NCI-H2196 (cell line): ENCODE measurements around the gene MGAT5.

ENCODE experiments used
- DNase-seq: peaks from one replicate; lab custom pipeline; 2025; ENCODE audit not compliant: unreplicated experiment; lab: John Stamatoyannopoulos, UW

MGAT5 gene

DNA sequence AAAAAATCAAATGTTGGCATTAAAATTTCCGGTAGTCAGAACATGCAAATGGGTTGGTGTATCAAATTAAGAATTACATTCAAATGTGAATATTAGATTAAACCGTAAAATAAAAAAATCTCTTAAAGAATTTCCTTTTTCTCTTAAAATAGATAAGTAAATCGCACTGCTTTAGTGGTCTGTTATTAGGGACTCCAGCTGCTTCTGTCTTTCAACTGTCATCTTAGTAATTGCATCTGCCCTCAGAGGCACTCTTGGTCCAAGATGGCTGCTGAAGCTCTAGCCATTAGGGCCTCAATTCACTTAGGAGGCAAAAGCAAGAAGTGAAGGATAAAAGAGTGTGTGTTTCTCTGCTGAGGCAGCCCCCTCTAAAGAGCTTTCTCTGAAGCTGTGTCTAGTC lies 132.4 kb downstream of the MGAT5 start:
- no peak for DNase-seq

DNA sequence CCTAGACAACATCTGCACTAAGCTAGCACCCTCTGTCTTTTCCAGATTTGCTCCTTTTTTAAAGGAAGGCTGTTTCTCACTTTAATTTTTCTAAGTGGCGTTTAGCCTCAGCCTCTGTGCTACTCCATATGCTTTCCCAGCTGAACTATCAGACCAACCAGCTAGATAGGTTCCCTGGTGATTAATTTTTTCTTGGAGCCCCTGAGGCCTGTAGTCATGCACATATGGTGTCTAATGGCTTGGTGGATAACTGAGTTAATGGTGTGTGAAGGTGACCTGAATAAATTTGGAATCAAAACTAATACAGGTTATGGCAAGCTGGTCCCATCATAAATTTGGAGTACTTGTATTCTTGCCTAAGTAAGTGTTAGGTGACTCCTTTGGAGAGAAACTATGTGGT lies 135.5 kb downstream of the MGAT5 start:
- no peak for DNase-seq

DNA sequence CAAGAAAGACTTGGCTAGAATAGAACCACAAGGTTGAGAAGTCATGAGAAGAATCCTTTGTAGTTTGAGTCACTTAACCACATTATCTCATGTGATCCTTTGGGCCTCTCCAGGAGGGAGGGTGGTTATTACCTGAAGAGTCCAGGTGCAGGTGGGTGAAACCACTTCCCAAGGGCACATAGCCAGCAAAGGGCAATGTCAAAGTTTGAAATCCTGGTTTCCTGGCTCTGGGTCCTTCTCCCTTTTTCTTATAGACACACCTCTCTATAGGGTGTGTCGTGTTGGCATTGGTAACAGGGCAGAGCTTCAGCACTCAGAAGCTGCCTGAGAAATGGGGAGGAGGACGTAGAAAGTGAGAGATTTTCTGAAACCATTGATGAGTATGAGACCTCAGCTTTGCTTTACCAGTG lies 137.9 kb downstream of the MGAT5 start:
- peak; percentile 59 for DNase-seq

DNA sequence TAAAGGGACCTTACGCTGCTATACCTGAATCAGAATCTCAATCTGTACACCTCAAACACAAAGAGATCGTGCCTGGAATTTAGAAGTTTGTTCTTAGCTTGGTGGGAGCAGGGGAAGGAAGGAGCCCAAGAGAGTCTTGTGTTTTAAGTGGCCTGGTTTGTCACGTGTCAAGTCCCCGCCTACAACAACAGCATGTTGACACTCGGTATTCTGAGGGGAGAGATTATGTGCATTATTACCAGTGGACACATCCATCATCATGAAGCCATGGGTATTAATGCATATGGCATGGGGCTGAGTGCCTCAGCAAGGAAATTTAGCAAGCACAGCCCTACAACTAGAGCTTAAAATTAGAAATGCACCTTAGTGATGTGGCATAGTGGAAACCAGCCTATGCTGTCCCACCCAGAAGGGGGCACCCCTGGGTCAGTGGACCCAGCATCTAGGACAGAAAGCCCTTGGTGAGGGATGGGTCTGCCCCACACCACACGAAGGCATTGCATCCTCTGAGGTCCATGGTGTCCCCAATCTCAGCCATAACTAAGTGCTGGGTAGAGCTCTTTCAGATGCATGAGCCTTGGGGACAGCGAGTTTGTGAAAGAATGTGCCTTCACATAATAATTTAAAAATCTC lies 138.7 kb downstream of the MGAT5 start:
- DNase-seq, result no peak

DNA sequence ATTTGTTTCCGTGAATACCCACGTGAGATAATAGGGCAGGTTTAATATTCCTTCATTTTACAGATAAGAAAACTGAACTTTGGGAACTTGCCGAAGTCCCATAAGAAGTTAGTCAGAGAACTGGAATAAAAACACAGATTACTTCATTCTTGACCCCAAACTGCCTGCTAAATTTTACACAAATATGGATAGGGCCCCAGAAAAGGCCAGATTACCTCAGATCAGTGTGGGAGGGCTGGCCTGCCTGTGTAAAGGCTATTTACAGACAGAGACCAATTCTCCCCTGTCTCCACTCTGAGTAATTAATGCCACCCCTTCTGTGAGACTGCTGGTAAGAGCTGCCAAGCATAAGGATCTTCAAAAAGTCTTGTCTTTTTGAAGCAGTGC lies 139.2 kb downstream of the MGAT5 start:
- DNase-seq, result no peak

DNA sequence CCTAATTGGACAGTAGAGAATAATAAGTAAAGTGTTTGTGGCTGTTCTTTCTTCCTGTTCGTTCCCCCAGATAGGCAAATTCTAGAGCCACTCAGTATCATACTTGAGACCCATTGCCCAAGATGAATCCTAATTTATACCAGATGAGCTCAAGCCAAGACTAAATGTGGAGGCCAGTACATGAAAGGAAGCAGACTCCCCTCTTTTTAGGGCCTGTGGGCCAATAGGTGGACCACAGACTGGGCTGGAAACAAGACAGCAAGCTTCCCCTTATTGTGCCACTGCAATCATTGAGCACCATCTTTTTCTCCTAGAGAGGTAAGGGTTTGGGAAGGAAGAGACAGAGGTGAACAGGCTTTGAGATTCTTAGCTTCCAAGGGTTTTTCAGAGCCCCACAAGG lies 141.9 kb downstream of the MGAT5 start:
- DNase-seq, result no peak

DNA sequence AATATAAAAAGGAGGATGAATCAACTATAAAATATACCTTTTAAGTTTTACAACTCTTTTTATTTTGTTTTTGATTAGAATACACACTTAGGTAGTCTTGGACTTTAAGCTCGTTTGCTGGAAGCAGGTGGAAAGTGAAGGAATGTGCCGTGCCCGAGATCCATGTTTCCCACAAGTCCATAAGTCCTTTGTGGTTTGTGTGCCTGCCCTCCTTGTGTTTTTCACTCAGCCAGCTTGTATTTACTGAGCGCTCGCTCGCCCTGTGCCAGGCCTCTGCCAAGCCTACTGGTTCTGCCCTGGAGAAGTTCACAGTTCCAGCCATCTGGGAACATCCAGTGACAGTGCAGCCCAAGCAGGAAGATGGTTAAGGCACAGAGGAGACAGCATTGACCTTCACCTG lies 142.6 kb downstream of the MGAT5 start:
- no peak for DNase-seq

DNA sequence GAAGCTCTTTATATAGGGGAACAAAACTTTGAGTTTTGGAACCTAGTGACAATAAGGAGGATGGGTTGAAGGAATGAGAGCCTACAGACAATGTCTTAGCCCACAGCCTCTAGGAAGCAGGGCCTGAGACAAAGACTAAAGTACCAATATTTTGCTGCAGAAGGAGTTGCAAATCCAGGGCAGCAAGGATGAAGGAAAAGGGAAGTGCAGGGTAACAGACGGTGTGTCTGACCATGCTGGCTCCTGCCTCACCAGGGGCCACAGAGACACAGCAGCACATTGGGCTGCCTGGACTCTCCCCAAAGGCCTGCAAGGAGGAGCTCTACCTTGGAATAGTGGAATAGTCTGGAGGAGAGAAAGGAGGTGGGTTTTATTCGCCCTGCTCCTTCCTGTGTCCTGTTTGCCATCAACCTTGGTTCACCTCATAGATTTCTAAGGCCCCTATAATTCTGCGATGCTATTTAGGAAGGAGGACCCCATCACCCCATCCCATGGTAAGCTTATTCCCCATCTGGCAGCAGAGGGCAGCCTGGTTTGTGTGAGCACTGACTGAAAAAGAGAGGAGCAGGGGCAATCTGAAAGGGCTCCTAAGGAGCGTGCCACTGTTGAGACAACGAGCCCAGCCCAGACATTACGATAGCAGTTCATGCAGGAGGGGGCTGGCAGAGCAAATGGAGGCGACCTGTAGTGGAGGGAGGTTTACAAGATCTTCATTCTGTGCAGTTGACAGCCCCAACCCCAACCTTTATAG lies 143.4 kb downstream of the MGAT5 start:
- DNase-seq, result no peak

DNA sequence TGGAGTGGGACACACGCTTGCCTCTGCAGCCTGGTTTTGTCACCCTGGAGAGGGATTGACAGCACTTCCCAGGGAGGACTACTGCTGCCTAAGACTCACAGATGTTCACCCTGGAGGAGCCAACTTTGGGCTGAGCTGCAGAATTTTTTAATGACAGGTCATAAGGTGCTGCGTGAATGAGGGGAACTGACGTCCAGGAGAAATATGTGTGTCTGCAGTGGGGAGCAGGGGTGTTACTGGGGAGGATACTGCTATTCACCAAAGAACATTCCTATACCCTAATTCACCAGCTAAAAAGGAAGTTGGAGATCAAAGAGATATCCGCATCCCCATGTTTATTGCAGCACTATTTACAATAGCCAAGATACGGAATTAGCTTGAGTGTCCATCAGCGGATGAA lies 144.4 kb downstream of the MGAT5 start:
- DNase-seq, result no peak

DNA sequence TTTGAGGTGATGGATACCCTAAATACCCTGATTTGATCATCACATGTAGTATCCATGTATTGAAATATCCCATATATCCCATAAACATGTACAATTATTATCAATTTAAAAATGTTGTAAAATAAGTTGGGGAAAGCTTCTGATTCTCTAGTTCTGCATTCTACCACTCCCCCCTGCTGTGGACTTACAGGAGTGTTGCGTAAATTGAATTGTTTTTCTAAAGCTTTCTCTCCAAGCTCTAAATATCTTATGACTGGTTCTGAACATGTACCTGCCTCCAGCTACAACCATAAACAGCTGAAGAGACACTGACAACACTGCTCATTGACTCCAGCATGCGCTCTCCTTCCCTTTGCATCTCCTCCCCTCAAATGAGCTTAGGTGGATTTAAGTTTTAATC lies 145.2 kb downstream of the MGAT5 start:
- DNase-seq, result no peak

DNA sequence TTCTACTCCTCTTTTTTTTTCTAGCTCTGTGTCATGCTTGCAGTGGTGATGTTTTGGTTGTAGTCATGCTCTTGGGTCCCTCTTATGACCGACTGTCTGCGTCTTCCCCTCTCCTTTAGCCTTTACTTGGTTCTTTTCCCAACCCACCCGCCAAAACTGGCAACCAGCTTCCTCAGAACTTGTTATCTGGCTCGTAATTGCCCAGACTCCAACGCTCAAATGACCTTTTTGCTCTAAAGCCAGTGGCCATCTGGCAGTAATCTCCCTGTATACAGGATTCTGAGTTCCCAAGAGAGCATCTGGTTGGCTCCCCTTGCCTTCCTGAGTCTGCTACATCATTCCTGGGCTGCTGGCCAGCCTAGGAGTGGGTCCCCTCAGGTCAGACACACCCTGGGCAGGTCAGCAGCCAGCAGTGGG lies 147.2 kb downstream of the MGAT5 start:
- no peak for DNase-seq

DNA sequence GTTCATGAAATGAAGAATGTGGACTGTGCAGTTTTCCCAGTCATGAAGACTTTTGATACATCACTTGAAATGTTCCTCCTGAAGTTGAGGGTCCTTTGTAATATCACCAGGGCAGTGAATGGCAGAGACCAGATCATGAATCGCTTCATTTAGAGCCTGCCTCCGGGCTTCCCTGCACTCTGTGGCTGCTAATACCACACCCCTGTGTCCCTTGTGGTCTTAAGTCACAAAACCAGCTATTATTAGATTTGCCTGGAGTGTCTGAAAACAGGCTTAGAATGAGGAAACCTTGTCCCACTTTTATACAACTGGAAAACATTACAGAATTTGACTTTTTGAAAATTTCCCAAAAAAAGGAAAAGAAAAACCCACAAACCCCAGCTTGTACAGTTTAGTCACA lies 147.9 kb downstream of the MGAT5 start:
- no peak for DNase-seq

DNA sequence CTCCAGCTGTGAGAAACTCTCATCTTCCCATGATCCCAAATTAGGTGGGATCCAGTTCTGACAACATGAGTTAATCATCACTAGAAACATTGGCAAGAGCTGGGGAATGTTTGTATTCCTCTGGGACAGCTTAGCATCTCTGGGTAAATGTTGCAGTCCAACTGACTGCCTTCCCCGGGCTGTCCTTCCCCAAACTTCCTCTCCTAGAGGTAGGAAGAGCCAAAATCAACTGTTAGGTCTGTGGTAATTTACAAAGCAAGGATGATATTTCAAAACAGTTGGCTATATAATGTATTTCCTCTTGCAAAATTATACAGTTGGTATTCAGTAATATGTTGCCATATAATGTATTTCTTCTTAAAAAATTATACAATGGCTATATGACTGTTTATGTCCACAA lies 148.5 kb downstream of the MGAT5 start:
- DNase-seq, result no peak

DNA sequence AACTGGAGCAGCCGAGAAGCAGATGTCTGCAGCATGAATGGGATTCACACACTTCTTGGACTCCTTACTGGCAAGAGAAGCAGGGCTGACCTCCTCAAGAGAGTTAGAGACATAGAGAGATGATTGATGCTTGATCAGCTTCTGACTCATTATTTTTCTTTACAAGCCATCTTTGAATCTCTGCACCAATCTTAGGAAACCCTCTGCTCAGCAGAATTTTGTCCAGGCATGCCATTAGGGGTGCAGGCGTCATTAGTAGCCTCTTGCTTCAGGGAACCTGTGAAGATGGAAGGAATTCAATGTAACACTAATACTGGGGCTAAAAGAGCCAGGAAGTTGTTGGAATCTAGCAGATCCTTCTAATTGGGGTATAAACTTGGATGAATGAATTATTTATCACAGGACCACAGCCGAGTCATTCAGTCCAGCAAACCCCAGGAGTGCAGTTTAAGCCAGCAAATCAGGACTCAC lies 151.8 kb downstream of the MGAT5 start:
- DNase-seq, result no peak

DNA sequence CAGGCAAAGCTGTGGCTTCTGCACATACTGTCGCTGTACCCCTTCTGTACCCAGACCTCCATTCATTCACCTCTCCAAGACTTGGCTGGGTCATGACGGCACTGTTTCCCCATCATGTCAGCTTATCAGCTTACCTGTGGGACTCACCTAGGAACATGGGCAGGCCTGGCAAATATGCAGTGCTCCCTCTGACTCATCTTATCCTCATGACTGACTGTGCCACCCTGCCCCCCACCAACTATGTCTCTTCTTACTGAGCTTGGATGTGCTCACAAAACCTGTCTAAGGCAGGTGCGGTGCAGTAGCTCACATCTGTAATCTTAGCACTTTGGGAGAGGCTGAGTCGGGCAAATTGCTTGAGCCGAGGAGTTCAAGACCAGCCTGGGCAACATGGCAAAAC lies 152.4 kb downstream of the MGAT5 start:
- DNase-seq, result no peak

DNA sequence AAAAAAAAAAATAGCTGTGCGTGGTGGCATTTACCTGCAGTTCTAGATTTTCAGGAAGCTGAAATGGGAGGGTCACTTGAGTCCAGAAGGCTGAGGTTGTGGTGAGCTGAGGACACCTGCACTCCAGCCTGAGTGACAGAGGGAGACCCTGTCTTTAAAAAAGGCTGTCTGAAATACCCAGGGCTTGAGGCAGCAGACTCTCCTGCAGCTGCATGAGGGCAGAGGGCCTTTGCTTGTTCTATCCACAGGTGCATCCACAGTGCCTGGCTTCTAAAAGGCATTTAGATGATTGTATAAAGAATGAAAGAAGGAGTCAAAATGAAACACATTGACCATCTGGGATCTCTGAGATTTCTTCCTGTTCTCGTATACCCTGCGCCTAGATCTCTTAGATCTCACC lies 152.9 kb downstream of the MGAT5 start:
- no peak for DNase-seq

DNA sequence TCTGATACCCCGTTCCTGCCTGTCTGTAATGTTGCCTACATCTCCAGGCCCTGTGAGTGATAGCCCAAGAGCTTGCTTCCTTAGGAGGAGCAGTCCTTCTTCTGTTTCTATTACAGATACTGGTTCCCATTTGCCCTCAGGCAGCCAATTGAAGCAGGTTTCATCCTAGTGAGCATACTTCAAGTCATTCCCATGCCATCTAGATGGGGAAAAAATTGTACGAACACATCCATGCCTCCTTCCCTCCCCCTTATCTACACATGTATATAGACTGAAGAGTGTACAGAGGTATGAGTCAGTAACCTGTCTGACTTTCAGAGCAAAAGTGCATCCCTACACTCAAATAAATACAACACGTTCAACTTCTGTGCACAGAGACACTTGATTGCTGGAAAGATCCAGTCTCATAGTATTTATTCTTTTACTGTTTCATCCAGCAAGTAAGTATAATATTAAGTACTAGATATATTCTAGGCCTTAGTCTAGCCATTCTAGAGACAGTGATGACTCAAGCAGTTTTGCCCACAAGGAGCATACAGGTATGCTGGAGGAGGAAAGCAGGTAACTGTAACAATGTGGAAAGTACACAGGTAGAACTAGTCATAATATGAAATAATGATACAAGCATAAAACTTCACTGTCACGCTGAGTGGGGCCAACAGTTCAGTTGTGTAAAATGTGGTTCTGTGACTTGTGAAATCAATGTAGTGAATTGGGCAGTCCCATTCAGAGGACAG lies 153.4 kb downstream of the MGAT5 start:
- no peak for DNase-seq

DNA sequence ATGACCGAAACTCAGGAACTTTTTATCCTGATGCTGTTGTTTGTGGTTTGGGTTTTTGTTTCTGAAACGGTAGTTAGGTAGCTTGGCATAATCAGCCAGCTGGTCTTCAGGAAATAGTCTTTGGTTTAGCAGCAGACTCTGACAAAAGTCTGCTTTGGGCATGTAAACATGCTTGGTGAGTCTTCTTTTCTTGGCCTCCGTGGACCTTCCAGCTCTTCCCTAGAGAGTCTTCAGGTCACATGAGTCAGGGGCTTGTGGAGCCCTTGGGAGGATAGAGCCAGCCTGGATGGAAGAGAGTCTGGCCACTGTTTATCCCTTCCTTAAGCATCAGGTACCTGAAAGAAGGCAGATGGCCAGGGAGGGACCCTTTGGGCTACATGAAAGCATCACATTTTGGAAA lies 154.5 kb downstream of the MGAT5 start:
- DNase-seq, result no peak

DNA sequence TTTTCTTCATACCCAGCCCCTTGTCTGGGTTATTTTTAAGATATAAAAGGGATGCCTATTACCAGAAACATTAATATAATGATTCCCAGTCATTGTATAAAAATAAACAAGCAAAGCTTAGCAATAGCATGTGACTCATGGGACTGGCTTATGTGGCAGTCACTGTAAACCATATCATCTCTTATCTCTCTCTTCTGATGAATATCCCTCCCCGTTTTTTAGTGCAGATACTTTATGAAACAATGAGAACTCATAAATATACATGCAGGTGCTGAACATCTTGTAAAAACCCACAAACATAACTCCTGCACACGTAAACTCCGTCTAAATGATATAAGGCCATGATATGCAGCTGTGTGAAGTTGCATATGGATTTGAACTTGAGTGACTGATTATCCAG lies 154.9 kb downstream of the MGAT5 start:
- DNase-seq, result no peak

DNA sequence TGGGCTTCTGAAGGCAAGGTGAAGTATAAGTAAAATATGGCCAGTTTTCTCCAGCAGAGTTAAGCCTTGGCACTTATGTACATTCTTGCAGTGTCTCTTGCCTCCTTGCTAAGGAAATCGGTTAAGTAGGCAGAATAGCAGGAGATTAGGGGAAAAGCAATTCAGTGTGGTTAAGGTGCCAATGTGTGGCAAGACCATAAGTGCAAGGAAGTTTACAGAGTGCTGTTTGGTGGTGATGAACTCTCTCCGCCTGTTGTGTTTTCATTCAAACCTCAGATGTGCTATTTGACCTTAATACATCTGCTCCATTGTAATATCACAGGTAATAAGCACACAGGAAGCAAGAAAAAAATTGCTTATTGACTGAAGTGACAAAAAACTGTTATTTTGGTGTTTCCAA lies 156.1 kb downstream of the MGAT5 start:
- DNase-seq, result no peak

DNA sequence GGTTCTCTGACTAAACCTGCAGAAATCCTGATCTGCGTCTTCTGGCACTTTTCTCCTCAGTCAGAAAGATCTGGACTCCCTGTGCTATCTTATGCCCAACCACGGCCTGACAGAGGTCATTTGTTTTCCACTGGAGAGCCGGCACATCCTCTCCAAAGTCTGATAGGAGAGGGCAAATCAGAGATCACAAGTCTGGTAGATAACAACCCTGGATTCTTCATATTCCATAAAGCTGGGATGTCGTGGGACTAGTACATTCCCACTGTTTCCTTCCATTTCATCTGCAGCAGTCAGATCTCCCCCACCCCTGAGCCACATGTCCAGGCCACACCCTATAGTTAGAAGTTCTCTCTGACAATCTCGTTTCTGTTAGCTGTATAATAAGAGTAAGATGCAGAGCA lies 157.0 kb downstream of the MGAT5 start:
- no peak for DNase-seq

DNA sequence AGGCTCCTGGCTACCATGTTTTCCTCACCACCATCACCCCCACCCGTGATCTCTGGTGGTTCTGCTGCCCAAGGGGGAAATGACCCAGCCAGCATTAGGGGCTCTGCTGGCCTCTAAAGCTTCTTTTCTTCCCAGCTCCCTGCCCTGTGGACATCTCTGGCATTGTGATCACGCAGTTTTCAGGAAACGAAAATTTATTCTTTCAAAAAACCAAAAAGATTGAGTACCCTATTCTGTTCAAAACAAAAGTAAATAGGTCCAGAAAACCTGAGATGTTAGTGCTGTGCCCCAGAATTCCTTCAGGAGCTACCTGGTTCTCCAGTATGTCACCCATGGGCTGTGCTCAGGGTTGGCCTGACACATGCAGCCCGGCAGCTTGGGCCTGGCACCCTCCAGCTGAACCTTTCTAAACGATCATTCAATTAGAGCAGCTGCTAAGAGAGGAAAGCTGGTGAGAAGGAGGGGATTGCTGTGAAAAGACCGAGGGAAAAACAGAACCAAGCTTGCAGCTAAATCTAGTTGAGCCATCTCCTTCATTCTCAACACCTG lies 157.5 kb downstream of the MGAT5 start:
- peak; percentile 5 for DNase-seq
